ENCODE results near the gene CEACAM1. TPM values are rescaled to one million over a fixed set of nuclear protein-coding genes. Genes with fewer than 3 reads are reported as not detected.
"Not testable (repeated sequence)": the region's sequence is repeated elsewhere in the genome, so short reads cannot be mapped to it uniquely, and the experiment has no call there.

CEACAM1 gene
- total and polyA plus RNA-seq, 3 experiments from 2014 or later, result 0.15 to 0.78 (median 0.46) TPM

GRCh38 chr19:42553292-42554045 lies 25.2 kb upstream of the CEACAM1 start:
- Mint-ChIP-seq H3K4me1 (no peaks in the 10 kb centered on the region), H3K36me3 (peaks cover 0 to 2% (median 0%) of the 10 kb centered on the region in 3 donors), H3K27me3 (peaks cover 15 to 44% of the 10 kb centered on the region in 2 donors), H3K27ac (no peak overlapping the region), H3K4me3 (no peak overlapping the region), H3K9me3 (peaks cover 0 to 7% (median 4%) of the 10 kb centered on the region in 5 donors)
- H3K9me3 ChIP-seq (ENCODE audit: low read length), result no peaks in the 10 kb centered on the region
- POLR2A ChIA-PET, result no interaction called here
- no peaks in the 10 kb centered on the region for H3K4me1 ChIP-seq (ENCODE audit: insufficient read depth, low read length)
- no peaks in the 10 kb centered on the region for H3K36me3 ChIP-seq (ENCODE audit: insufficient read depth, low read length)
- no peak overlapping the region for H3K4me3 ChIP-seq (ENCODE audit: low read length)
- no peak overlapping the region for H3K27ac ChIP-seq (ENCODE audit: low read depth, low read length)
- CTCF ChIA-PET, result no interaction called here
- no peaks in the 10 kb centered on the region for H3K27me3 ChIP-seq (ENCODE audit: insufficient read depth, low read length, poor library complexity, severe bottlenecking)
- no peak for DNase-seq

DNA sequence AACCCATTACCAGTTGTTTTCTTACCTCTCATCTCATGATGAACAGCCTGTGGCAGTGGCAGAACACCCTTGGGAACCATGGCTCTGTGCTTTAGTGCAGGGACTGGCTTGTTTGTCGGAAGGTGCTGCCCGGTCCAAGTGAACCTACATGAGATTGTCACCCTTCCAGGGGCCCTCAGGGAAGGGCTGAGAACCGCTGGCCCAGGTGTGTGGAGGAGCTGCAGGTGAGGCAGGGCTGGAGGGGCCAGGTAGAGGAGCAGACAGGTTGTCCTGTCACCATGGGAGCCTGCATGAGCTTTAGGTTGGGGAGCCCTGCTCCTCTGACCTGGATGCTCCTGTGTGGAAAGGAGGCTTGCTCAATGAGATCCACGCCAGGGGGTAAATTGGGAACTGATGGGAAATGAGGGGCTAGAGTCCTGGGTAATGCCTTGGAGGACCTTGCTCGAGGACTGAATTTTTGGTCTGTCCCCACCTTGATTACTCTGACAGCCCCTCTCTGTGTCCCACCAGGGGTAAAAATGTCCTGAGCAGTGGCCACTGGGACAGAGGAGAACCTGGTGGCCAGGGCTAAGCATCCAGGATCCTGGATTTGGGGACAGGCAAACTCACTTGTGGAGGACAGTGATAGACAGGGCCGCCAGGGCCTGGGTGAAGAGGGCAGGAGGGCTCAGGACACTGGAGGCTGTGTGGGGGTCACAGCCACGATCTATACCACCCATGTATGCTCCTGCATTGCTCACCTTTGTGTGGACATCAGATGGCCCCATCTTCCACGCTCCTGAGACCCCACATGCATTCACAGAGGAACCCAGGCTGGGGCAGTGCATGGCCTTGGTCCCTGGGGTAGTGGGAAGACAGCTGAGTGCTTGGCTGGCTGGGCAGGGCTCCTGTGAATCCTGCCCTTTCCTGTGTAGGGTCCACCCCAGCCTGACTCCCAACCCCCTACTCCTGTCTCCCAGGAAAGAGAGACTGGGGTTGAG lies 24.1 kb upstream of the CEACAM1 start:
- Histone ChIP-seq H3K9me3 (ENCODE audit: low read length) (no peaks in the 10 kb centered on the region), H3K4me1 (ENCODE audit: insufficient read depth, low read length) (no peaks in the 10 kb centered on the region), H3K4me3 (ENCODE audit: low read length) (no peak overlapping the region), H3K27me3 (ENCODE audit: insufficient read depth, low read length, poor library complexity, severe bottlenecking) (no peaks in the 10 kb centered on the region), H3K27ac (ENCODE audit: low read depth, low read length) (no peak overlapping the region), H3K36me3 (ENCODE audit: insufficient read depth, low read length) (no peaks in the 10 kb centered on the region)
- DNase-seq, result no peak
- Mint-ChIP-seq H3K36me3 (peaks cover 0 to 2% (median 0%) of the 10 kb centered on the region in 3 donors), H3K27me3 (peaks cover 19 to 39% of the 10 kb centered on the region in 2 donors), H3K4me3 (no peak overlapping the region), H3K9me3 (peaks cover 0 to 7% (median 3%) of the 10 kb centered on the region in 5 donors), H3K4me1 (no peaks in the 10 kb centered on the region), H3K27ac (no peak overlapping the region)
- CTCF ChIA-PET, result no interaction called here
- POLR2A ChIA-PET, result no interaction called here

DNA sequence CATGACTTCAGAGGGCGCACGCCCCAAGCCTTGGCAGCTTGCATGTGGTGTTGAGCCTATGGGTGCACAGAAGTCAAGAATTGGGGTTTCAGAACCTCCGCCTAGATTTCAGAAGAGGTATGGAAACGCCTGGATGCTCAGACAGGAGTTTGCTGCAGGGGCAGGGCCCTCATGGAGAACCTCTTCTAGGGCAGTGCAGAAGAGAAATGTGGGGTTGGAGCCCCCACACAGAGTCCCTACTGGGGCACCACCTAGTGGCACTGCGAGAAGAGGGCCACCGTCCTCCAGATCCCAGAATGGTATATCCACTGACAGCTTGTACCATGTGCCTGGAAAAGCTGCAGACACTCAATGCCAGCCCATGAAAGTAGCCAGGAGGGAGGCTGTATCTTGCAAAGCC lies 22.2 kb upstream of the CEACAM1 start:
- not testable (repeated sequence) for DNase-seq
- H3K27me3 Mint-ChIP-seq, result peaks cover 19 to 36% of the 10 kb centered on the region in 2 donors

GRCh38 chr19:42549067-42549466 lies 20.8 kb upstream of the CEACAM1 start:
- H3K27me3 ChIP-seq (ENCODE audit: insufficient read depth, low read length, poor library complexity, severe bottlenecking); H3K4me3 Mint-ChIP-seq; H3K9me3 Mint-ChIP-seq; H3K9me3 ChIP-seq (ENCODE audit: low read length); H3K36me3 Mint-ChIP-seq; H3K27ac ChIP-seq (ENCODE audit: low read depth, low read length); CTCF ChIA-PET; H3K4me3 ChIP-seq (ENCODE audit: low read length); H3K36me3 ChIP-seq (ENCODE audit: insufficient read depth, low read length); H3K4me1 Mint-ChIP-seq; POLR2A ChIA-PET; DNase-seq; H3K27ac Mint-ChIP-seq; H3K4me1 ChIP-seq (ENCODE audit: insufficient read depth, low read length): not testable (repeated sequence)
- H3K27me3 Mint-ChIP-seq, result peaks cover 15 to 23% of the 10 kb centered on the region in 2 donors

More for the DNA sequence above, 22.2 kb upstream of the CEACAM1 start:
- H3K9me3 ChIP-seq (ENCODE audit: low read length); H3K36me3 ChIP-seq (ENCODE audit: insufficient read depth, low read length); H3K4me3 ChIP-seq (ENCODE audit: low read length); CTCF ChIA-PET; POLR2A ChIA-PET; H3K36me3 Mint-ChIP-seq; H3K27ac ChIP-seq (ENCODE audit: low read depth, low read length); H3K9me3 Mint-ChIP-seq; H3K4me3 Mint-ChIP-seq; H3K27me3 ChIP-seq (ENCODE audit: insufficient read depth, low read length, poor library complexity, severe bottlenecking); H3K4me1 Mint-ChIP-seq; H3K27ac Mint-ChIP-seq; H3K4me1 ChIP-seq (ENCODE audit: insufficient read depth, low read length): not testable (repeated sequence)

DNA sequence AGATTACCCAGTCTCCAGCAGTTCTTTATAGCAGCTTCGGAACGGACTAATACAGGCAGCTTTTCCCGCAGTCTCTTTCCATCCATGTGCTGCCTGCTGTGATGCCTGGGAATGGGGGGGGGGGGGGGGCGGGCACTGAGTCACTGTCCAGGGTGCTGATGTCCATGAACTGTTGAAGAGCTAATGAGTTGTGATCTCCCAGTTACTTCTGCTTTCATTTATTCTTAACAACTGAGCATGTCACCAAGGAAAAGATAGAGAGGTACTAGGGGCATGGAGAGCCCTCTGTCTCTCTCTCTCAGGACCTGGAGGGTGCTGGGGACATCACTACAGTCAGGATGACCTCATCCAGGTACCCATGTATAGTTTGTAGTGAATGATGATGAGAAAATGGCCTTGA lies 20.3 kb upstream of the CEACAM1 start:
- no peak overlapping the region for H3K27ac ChIP-seq (ENCODE audit: low read depth, low read length)
- Mint-ChIP-seq H3K9me3 (peaks cover 0 to 7% (median 3%) of the 10 kb centered on the region in 5 donors), H3K4me1 (no peaks in the 10 kb centered on the region), H3K4me3 (no peak overlapping the region), H3K27ac (no peak overlapping the region), H3K27me3 (peaks cover 15 to 22% of the 10 kb centered on the region in 2 donors), H3K36me3 (peaks cover 0 to 2% (median 0%) of the 10 kb centered on the region in 3 donors)
- no peaks in the 10 kb centered on the region for H3K27me3 ChIP-seq (ENCODE audit: insufficient read depth, low read length, poor library complexity, severe bottlenecking)
- no peaks in the 10 kb centered on the region for H3K36me3 ChIP-seq (ENCODE audit: insufficient read depth, low read length)
- H3K9me3 ChIP-seq (ENCODE audit: low read length), result no peaks in the 10 kb centered on the region
- ChIA-PET CTCF (no interaction called here), POLR2A (no interaction called here)
- DNase-seq, result no peak
- no peak overlapping the region for H3K4me3 ChIP-seq (ENCODE audit: low read length)
- H3K4me1 ChIP-seq (ENCODE audit: insufficient read depth, low read length), result no peaks in the 10 kb centered on the region

DNA sequence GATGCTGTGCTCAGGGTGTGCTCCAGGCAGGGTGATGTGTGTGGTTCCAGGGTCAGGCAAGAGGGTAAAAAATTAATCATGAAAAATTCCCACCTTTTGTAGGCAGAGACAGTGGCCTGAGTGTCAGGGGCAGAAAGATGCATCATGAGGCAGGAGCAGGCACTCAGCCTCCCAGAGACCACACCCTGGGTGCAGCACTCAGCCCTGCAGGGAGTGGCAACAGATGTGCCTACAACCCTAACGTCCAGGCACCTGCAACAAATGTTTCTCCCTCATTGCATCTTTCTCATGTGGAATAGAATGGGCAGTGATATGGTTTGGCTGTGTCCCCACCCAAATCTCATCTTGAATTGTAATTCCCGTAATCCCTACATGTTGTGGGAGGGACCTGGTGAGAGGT lies 19.6 kb upstream of the CEACAM1 start:
- H3K27ac ChIP-seq (ENCODE audit: low read depth, low read length), result no peak overlapping the region
- no peaks in the 10 kb centered on the region for H3K27me3 ChIP-seq (ENCODE audit: insufficient read depth, low read length, poor library complexity, severe bottlenecking)
- CTCF ChIA-PET, result no interaction called here
- H3K4me1 ChIP-seq (ENCODE audit: insufficient read depth, low read length), result no peaks in the 10 kb centered on the region
- peaks cover 0 to 2% (median 0%) of the 10 kb centered on the region in 3 donors for H3K36me3 Mint-ChIP-seq
- H3K36me3 ChIP-seq (ENCODE audit: insufficient read depth, low read length), result no peaks in the 10 kb centered on the region
- H3K4me1 Mint-ChIP-seq, result no peaks in the 10 kb centered on the region
- H3K27ac Mint-ChIP-seq, result no peak overlapping the region
- H3K9me3 Mint-ChIP-seq, result peaks cover 0 to 7% (median 3%) of the 10 kb centered on the region in 5 donors
- H3K4me3 ChIP-seq (ENCODE audit: low read length), result no peak overlapping the region
- H3K27me3 Mint-ChIP-seq, result peaks cover 18 to 26% of the 10 kb centered on the region in 2 donors
- DNase-seq, result no peak
- POLR2A ChIA-PET, result no interaction called here
- H3K4me3 Mint-ChIP-seq, result no peak overlapping the region
- H3K9me3 ChIP-seq (ENCODE audit: low read length), result no peaks in the 10 kb centered on the region

GRCh38 chr19:42546831-42547500 lies 18.7 kb upstream of the CEACAM1 start:
- no peaks in the 10 kb centered on the region for H3K9me3 ChIP-seq (ENCODE audit: low read length)
- no peak overlapping the region for H3K4me3 ChIP-seq (ENCODE audit: low read length)
- no peak overlapping the region for H3K27ac ChIP-seq (ENCODE audit: low read depth, low read length)
- H3K36me3 ChIP-seq (ENCODE audit: insufficient read depth, low read length), result no peaks in the 10 kb centered on the region
- ChIA-PET CTCF (no interaction called here), POLR2A (no interaction called here)
- H3K27ac Mint-ChIP-seq, result no peak overlapping the region
- H3K9me3 Mint-ChIP-seq, result peaks cover 0 to 7% (median 3%) of the 10 kb centered on the region in 5 donors
- peaks cover 18 to 22% of the 10 kb centered on the region in 2 donors for H3K27me3 Mint-ChIP-seq
- H3K27me3 ChIP-seq (ENCODE audit: insufficient read depth, low read length, poor library complexity, severe bottlenecking), result no peaks in the 10 kb centered on the region
- no peak for DNase-seq
- no peak overlapping the region for H3K4me3 Mint-ChIP-seq
- no peaks in the 10 kb centered on the region for H3K4me1 Mint-ChIP-seq
- peaks cover 0 to 2% (median 0%) of the 10 kb centered on the region in 3 donors for H3K36me3 Mint-ChIP-seq
- H3K4me1 ChIP-seq (ENCODE audit: insufficient read depth, low read length), result no peaks in the 10 kb centered on the region

- Mint-ChIP-seq H3K27ac (no peak overlapping the region), H3K36me3 (no peaks in the 10 kb centered on the region), H3K4me1 (no peaks in the 10 kb centered on the region), H3K4me3 (no peak overlapping the region), H3K9me3 (peaks cover 0 to 6% (median under 1%) of the 10 kb centered on the region in 5 donors), H3K27me3 (peaks cover 12 to 16% of the 10 kb centered on the region in 2 donors)
- ChIA-PET POLR2A (no interaction called here), CTCF (no interaction called here)
- Histone ChIP-seq H3K27me3 (ENCODE audit: insufficient read depth, low read length, poor library complexity, severe bottlenecking) (no peaks in the 10 kb centered on the region), H3K4me3 (ENCODE audit: low read length) (no peak overlapping the region), H3K36me3 (ENCODE audit: insufficient read depth, low read length) (no peaks in the 10 kb centered on the region), H3K4me1 (ENCODE audit: insufficient read depth, low read length) (no peaks in the 10 kb centered on the region), H3K27ac (ENCODE audit: low read depth, low read length) (no peak overlapping the region), H3K9me3 (ENCODE audit: low read length) (no peaks in the 10 kb centered on the region)
- no peak for DNase-seq
Observed at GRCh38 chr19:42544146-42544545, 15.9 kb upstream of the CEACAM1 start.

All from CD8-positive, alpha-beta memory T cell (primary cell).